Measurements from ENCODE around the gene IL36G. TPM values are rescaled to one million over a fixed set of nuclear protein-coding genes. Genes with fewer than 3 reads are reported as not detected.
A peak's percentile ranks its signal among the peaks of the same experiment; 100 is the strongest.

Gene IL36G
- total and polyA plus RNA-seq, 9 of the 15 experiments (the other 6 are each of a cell fraction or from before 2014, with no cell fraction given): not detected

DNA sequence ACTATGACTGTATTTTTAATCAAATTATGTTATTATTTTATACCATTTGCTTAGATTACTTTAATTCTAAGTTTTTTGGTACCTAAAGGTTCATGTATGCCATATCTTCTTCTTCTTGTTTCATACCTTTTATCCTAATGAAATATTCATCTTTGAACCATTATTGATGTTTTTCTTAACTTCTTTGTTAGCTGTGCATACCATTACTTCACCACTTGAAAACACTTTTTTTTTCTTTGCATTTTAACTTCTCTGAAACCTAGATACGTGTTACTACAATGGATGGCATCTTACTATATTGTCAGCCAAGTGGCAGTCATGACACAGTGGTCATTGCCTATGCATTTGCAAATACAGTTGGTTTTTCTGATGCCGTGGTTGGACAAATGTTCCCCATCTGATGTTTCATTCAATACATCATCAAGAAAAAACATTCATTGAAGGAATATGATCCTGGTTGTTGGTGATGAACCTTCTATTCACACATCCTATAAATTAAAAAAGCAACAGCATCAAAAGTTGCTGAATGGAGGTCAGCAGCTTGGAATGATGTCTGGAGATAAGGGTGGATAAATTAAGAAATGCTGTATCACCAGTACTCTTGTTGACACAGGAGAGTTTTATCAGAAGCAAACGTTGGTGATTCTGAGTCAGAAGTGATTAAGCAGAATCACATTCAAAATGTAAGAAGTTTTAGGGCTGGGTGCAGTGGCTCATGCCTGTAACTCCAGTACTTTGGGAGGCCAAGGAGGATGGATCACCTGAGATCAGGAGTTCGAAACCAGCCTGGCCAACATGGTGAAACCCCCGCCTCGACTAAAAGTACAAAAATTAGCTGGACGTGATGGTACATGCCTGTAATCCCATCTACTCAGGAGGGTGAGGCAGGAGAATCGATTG, 34.9 kb downstream of the IL36G start (continued):
- TF ChIP-seq, protein P1, sequence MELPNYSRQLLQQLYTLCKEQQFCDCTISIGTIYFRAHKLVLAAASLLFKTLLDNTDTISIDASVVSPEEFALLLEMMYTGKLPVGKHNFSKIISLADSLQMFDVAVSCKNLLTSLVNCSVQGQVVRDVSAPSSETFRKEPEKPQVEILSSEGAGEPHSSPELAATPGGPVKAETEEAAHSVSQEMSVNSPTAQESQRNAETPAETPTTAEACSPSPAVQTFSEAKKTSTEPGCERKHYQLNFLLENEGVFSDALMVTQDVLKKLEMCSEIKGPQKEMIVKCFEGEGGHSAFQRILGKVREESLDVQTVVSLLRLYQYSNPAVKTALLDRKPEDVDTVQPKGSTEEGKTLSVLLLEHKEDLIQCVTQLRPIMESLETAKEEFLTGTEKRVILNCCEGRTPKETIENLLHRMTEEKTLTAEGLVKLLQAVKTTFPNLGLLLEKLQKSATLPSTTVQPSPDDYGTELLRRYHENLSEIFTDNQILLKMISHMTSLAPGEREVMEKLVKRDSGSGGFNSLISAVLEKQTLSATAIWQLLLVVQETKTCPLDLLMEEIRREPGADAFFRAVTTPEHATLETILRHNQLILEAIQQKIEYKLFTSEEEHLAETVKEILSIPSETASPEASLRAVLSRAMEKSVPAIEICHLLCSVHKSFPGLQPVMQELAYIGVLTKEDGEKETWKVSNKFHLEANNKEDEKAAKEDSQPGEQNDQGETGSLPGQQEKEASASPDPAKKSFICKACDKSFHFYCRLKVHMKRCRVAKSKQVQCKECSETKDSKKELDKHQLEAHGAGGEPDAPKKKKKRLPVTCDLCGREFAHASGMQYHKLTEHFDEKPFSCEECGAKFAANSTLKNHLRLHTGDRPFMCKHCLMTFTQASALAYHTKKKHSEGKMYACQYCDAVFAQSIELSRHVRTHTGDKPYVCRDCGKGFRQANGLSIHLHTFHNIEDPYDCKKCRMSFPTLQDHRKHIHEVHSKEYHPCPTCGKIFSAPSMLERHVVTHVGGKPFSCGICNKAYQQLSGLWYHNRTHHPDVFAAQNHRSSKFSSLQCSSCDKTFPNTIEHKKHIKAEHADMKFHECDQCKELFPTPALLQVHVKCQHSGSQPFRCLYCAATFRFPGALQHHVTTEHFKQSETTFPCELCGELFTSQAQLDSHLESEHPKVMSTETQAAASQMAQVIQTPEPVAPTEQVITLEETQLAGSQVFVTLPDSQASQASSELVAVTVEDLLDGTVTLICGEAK (IDR thresholded peaks at IDR 0.05): peak; percentile 51
- TF ChIP-seq, protein P1 (CRISPR knock-in tag; IDR thresholded peaks at IDR 0.05): no peak
- TF ChIP-seq DPF2 (IDR thresholded peaks at IDR 0.05): peak; percentile 100
- TF ChIP-seq, protein P2, sequence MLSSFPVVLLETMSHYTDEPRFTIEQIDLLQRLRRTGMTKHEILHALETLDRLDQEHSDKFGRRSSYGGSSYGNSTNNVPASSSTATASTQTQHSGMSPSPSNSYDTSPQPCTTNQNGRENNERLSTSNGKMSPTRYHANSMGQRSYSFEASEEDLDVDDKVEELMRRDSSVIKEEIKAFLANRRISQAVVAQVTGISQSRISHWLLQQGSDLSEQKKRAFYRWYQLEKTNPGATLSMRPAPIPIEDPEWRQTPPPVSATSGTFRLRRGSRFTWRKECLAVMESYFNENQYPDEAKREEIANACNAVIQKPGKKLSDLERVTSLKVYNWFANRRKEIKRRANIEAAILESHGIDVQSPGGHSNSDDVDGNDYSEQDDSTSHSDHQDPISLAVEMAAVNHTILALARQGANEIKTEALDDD (IDR thresholded peaks at IDR 0.05): peak; percentile 20; the same call in 1 of the 2 replicates
- TF ChIP-seq ZBTB11 (CRISPR knock-in tag; IDR thresholded peaks at IDR 0.05): peak in 1 of 3 experiments; percentile 76; a peak in 2 of 6 replicates
- peak; percentile 89 for TF ChIP-seq SOX6 (IDR thresholded peaks at IDR 0.05)
- 0 out of 2 replicates have a peak, but pooled peaks have one; percentile 23 for TF ChIP-seq MXI1 (IDR thresholded peaks at IDR 0.05; ENCODE audit: low read depth, low read length)
- TF ChIP-seq EHMT2 (IDR thresholded peaks at IDR 0.05): peak; percentile 84
- TF ChIP-seq NFYB (IDR thresholded peaks at IDR 0.05; ENCODE audit: extremely low read depth, insufficient read length): no peak
- no peak for TF ChIP-seq BRF2 (IDR thresholded peaks at IDR 0.05; ENCODE audit: borderline replicate concordance, insufficient read depth, insufficient read length)

All from K562 (cell line).